Body of pancreas (tissue), 4 donors: Measurements from ENCODE around the gene C16orf92. TPM values are rescaled to one million over a fixed set of nuclear protein-coding genes. Genes with fewer than 3 reads are reported as not detected.

Experiments used
- ATAC-seq: fragments of 150-250 bp; one replicate; pipeline ENCODE4 v1.9.1; 2016
- DNase-seq, 4 donors: peaks; one replicate each; pipeline ENCODE4 v3.0.0-alpha.2; 2019
- H3K27ac ChIP-seq, 4 donors: fragments of 200-600 bp; sonication (generic); 1 replicate in 3 of 4; 2 replicates in 1 of 4; pipeline versions ENCODE4 v1.5.1 to v1.6.1; 2016 to 2019; ENCODE audit warnings: mild to moderate bottlenecking in 1 of 4, mixed read lengths in 1 of 4, moderate library complexity in 1 of 4
- H3K27me3 ChIP-seq, 2 donors: fragments of 200-600 bp; sonication (generic); one replicate each; pipeline ENCODE4 v1.6.0; 2016; ENCODE audit warnings: mild to moderate bottlenecking in 1 of 2
- H3K36me3 ChIP-seq, 2 donors: fragments of 200-600 bp; sonication (generic); replicated peaks in 1 of 2; 2 replicates each; pipeline ENCODE4 v1.5.1; 2016; ENCODE audit warnings: low read depth in 2 of 2; ENCODE audit not compliant: insufficient read depth in 1 of 2
- H3K4me1 ChIP-seq: fragments of 200-600 bp; sonication (generic); one replicate; pipeline ENCODE4 v1.6.0; 2016
- H3K4me3 ChIP-seq, 2 donors: fragments of 200-600 bp; sonication (generic); 1 replicate in 1 of 2; 2 replicates in 1 of 2; pipeline ENCODE4 v1.5.1; 2016 to 2019
- H3K9me3 ChIP-seq, 3 donors: fragments of 200-600 bp; sonication (generic); 1 replicate in 2 of 3; 2 replicates in 1 of 3; pipeline ENCODE4 v1.5.1; 2016
- CTCF ChIP-seq, 7 experiments: fragments of 450-650 bp in 4 of 7; fragments of 200-600 bp in 3 of 7; sonication (generic) in 3 of 7; IDR thresholded peaks; one replicate each; pipeline ENCODE4 v1.5.1; 2016 to 2019; ENCODE audit warnings: antibody characterized with exemption in 7 of 7
- POLR2A ChIP-seq, 3 donors: fragments of 450-650 bp; IDR thresholded peaks; one replicate each; pipeline ENCODE4 v1.6.1; 2016; ENCODE audit warnings: antibody characterized with exemption in 3 of 3, mild to moderate bottlenecking in 2 of 3
- WGBS, 2 donors: methylation state at CpG; one replicate each; pipeline ENCODE4 v1.1.5; 2017; 5-methylcytosine and 5-hydroxymethylcytosine counted together
- intact Hi-C: fragments of 100-400 bp; cut with DNase I; formaldehyde crosslinking; loops from one replicate; pipeline ENCODE4 v1.15.1; 2023
- total RNA-seq, 2 donors: library from RNA; depleted of rRNA; stranded (reverse); fragments of >200 nt; gene quantifications; one replicate each; pipeline ENCODE4 v1.1.0, GENCODE V29; 2016

The C16orf92 gene
- total RNA-seq, 2 donors from 2014 or later = not detected

GRCh38 chr16:30053376-30054015 lies 30.5 kb downstream of the C16orf92 start:
- Histone ChIP-seq H3K27ac (peak overlapping the region in 2 of 4 donors; percentile 50 to 60), H3K9me3 (no peaks in the 10 kb centered on the region), H3K4me1 (peaks cover 29% of the 10 kb centered on the region), H3K27me3 (no peaks in the 10 kb centered on the region), H3K36me3 (no peaks in the 10 kb centered on the region), H3K4me3 (peak overlapping the region in 1 of 2 donors; percentile 39)
- WGBS, 2 donors = 2 to 8% methylated on average over 14 to 19 of the region's 19 CpGs
- no peak for DNase-seq
- peak; percentile 2 for ATAC-seq
- intact Hi-C loops = no loop called here
- no peak for TF ChIP-seq POLR2A (IDR thresholded peaks at IDR 0.05)
- TF ChIP-seq CTCF (IDR thresholded peaks at IDR 0.05) = no peak

GRCh38 chr16:30054451-30054850 lies 31.5 kb downstream of the C16orf92 start:
- H3K27ac ChIP-seq = peak overlapping the region; percentile 71 to 81 (median 76)
- no peaks in the 10 kb centered on the region for H3K9me3 ChIP-seq
- H3K36me3 ChIP-seq = no peaks in the 10 kb centered on the region
- TF ChIP-seq POLR2A (IDR thresholded peaks at IDR 0.05) (no peak), CTCF (IDR thresholded peaks at IDR 0.05) (no peak)
- no peaks in the 10 kb centered on the region for H3K27me3 ChIP-seq
- ATAC-seq = no peak
- H3K4me3 ChIP-seq = no peak overlapping the region
- WGBS, 2 donors = 79 to 82% methylated on average over 8 of the region's 8 CpGs
- no peak for DNase-seq
- intact Hi-C loops = no loop called here
- peaks cover 29% of the 10 kb centered on the region for H3K4me1 ChIP-seq

GRCh38 chr16:30054959-30055553 lies 32.1 kb downstream of the C16orf92 start:
- Histone ChIP-seq H3K4me1 (peaks cover 29% of the 10 kb centered on the region), H3K36me3 (no peaks in the 10 kb centered on the region), H3K27me3 (no peaks in the 10 kb centered on the region), H3K4me3 (no peak overlapping the region), H3K27ac (peak overlapping the region; percentile 71 to 81 (median 76)), H3K9me3 (no peaks in the 10 kb centered on the region)
- intact Hi-C loops = no loop called here
- ATAC-seq (peak; percentile 83), DNase-seq (peak; percentile 90 to 95 (median 93))
- TF ChIP-seq POLR2A (IDR thresholded peaks at IDR 0.05) (peak in 1 of 3 donors; percentile 15), CTCF (IDR thresholded peaks at IDR 0.05) (peak; percentile 11 to 64 (median 53))
- whole genome bisulfite sequencing, 2 donors = 15 to 25% methylated on average over 8 to 10 of the region's 10 CpGs

GRCh38 chr16:30060346-30060745 lies 37.3 kb downstream of the C16orf92 start:
- intact Hi-C loops = no loop called here
- WGBS, 2 donors = 86 to 87% methylated on average over 4 of the region's 4 CpGs

More at GRCh38 chr16:30060346-30060745, 37.3 kb downstream of the C16orf92 start:
- Histone ChIP-seq H3K9me3 (no peaks in the 10 kb centered on the region), H3K4me1 (peaks cover 22% of the 10 kb centered on the region), H3K27me3 (no peaks in the 10 kb centered on the region), H3K36me3 (no peaks in the 10 kb centered on the region), H3K27ac (no peak overlapping the region), H3K4me3 (no peak overlapping the region)
- DNase-seq (no peak), ATAC-seq (no peak)
- no peak for TF ChIP-seq POLR2A (IDR thresholded peaks at IDR 0.05)
- TF ChIP-seq CTCF (IDR thresholded peaks at IDR 0.05) = no peak
